Measurements from ENCODE around the gene TEX22. TPM values are rescaled to one million over a fixed set of nuclear protein-coding genes. Genes with fewer than 3 reads are reported as not detected.

TEX22 gene
- total RNA-seq, 1 donor from 2014 or later: 4.8 TPM

GRCh38 chr14:105388110-105388951 lies 10.0 kb upstream of the TEX22 start:
- Mint-ChIP-seq H3K4me1 (no peaks in the 10 kb centered on the region), H3K4me3 (no peak overlapping the region), H3K9me3 (no peaks in the 10 kb centered on the region), H3K27ac (no peak overlapping the region), H3K36me3 (peaks cover 5% of the 10 kb centered on the region), H3K27me3 (ENCODE audit: low read depth) (no peaks in the 10 kb centered on the region)
- TF ChIP-seq CTCF (IDR thresholded peaks at IDR 0.05; ENCODE audit: unreplicated experiment): no peak
- no peak for DNase-seq (ENCODE audit: low spot score in 2 of 2, unreplicated experiment in 2 of 2)

- Mint-ChIP-seq H3K36me3 (peaks cover 2% of the 10 kb centered on the region), H3K4me3 (no peak overlapping the region), H3K9me3 (no peaks in the 10 kb centered on the region), H3K4me1 (no peaks in the 10 kb centered on the region), H3K27ac (no peak overlapping the region), H3K27me3 (ENCODE audit: low read depth) (no peaks in the 10 kb centered on the region)
- no peak for TF ChIP-seq CTCF (IDR thresholded peaks at IDR 0.05; ENCODE audit: unreplicated experiment)
- no peak for DNase-seq (ENCODE audit: low spot score in 2 of 2, unreplicated experiment in 2 of 2)
These were observed 9.4 kb upstream of the TEX22 start for GRCh38 chr14:105388976-105389375.

- H3K36me3 Mint-ChIP-seq: peaks cover 4% of the 10 kb centered on the region
- H3K27me3 Mint-ChIP-seq (ENCODE audit: low read depth): no peaks in the 10 kb centered on the region
- no peak for TF ChIP-seq CTCF (IDR thresholded peaks at IDR 0.05; ENCODE audit: unreplicated experiment)
- no peaks in the 10 kb centered on the region for H3K4me1 Mint-ChIP-seq
- DNase-seq (ENCODE audit: low spot score in 2 of 2, unreplicated experiment in 2 of 2): no peak
- no peak overlapping the region for H3K4me3 Mint-ChIP-seq
- H3K27ac Mint-ChIP-seq: no peak overlapping the region
- no peaks in the 10 kb centered on the region for H3K9me3 Mint-ChIP-seq
These were observed 8.8 kb upstream of the TEX22 start for GRCh38 chr14:105389534-105389933.

GRCh38 chr14:105389976-105390848 lies 8.1 kb upstream of the TEX22 start:
- Mint-ChIP-seq H3K27ac (no peak overlapping the region), H3K9me3 (no peaks in the 10 kb centered on the region), H3K36me3 (peaks cover 6% of the 10 kb centered on the region), H3K4me3 (no peak overlapping the region), H3K4me1 (no peaks in the 10 kb centered on the region), H3K27me3 (ENCODE audit: low read depth) (no peaks in the 10 kb centered on the region)
- no peak for DNase-seq (ENCODE audit: low spot score in 2 of 2, unreplicated experiment in 2 of 2)
- TF ChIP-seq CTCF (IDR thresholded peaks at IDR 0.05; ENCODE audit: unreplicated experiment): no peak

GRCh38 chr14:105390849-105391500 lies 7.4 kb upstream of the TEX22 start:
- no peaks in the 10 kb centered on the region for H3K27me3 Mint-ChIP-seq (ENCODE audit: low read depth)
- no peak for DNase-seq (ENCODE audit: low spot score in 2 of 2, unreplicated experiment in 2 of 2)
- H3K4me3 Mint-ChIP-seq: no peak overlapping the region
- peaks cover 4% of the 10 kb centered on the region for H3K36me3 Mint-ChIP-seq
- no peaks in the 10 kb centered on the region for H3K9me3 Mint-ChIP-seq
- no peak overlapping the region for H3K27ac Mint-ChIP-seq
- no peaks in the 10 kb centered on the region for H3K4me1 Mint-ChIP-seq
- TF ChIP-seq CTCF (IDR thresholded peaks at IDR 0.05; ENCODE audit: unreplicated experiment): no peak
